ENCODE data around the gene PLVAP. TPM values are rescaled to one million over a fixed set of nuclear protein-coding genes. Genes with fewer than 3 reads are reported as not detected.

Gene PLVAP
- total RNA-seq, 4 donors from 2014 or later: 41.4 to 110 (median 67.9) TPM

DNA sequence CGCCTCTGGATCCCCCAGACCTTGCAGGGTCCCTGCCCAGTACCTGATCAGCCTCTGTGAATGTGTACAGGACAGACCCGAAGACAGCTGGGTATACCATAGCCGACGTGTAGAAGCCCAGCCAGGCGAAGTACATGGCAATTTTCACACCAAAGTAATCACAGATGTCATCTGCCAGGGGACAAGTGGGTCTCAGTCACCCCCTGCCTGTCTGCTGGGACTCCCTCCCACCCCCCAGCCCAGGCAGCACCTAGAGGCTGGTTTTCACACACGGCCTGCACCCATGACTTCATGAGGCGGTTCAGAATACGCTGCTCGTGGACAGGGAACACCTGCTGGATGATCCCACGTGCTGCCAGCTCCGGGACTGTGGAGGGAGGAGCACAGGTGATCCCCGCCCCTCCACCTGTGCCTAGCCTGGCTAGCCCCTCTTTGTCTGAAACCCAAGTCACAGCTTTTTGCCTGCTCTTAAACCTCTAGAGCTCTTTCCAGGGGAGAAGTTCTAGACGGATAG lies 46.0 kb downstream of the PLVAP start:
- H3K4me3 ChIP-seq: no peak overlapping the region
- H3K27ac ChIP-seq: no peak overlapping the region
- ATAC-seq: no peak
- 93 to 100% methylated on average over 1 to 6 of the region's 13 CpGs for WGBS, 2 donors (ENCODE audit: low coverage in 1 of 2)
- no peak for TF ChIP-seq EP300 (IDR thresholded peaks at IDR 0.05)
- TF ChIP-seq, protein P1, sequence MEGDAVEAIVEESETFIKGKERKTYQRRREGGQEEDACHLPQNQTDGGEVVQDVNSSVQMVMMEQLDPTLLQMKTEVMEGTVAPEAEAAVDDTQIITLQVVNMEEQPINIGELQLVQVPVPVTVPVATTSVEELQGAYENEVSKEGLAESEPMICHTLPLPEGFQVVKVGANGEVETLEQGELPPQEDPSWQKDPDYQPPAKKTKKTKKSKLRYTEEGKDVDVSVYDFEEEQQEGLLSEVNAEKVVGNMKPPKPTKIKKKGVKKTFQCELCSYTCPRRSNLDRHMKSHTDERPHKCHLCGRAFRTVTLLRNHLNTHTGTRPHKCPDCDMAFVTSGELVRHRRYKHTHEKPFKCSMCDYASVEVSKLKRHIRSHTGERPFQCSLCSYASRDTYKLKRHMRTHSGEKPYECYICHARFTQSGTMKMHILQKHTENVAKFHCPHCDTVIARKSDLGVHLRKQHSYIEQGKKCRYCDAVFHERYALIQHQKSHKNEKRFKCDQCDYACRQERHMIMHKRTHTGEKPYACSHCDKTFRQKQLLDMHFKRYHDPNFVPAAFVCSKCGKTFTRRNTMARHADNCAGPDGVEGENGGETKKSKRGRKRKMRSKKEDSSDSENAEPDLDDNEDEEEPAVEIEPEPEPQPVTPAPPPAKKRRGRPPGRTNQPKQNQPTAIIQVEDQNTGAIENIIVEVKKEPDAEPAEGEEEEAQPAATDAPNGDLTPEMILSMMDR (IDR thresholded peaks at IDR 0.05): no peak
- no peak for TF ChIP-seq POLR2A (IDR thresholded peaks at IDR 0.05)
- no peak for TF ChIP-seq POLR2AphosphoS5 (IDR thresholded peaks at IDR 0.05)
- no peaks in the 10 kb centered on the region for H3K9me3 ChIP-seq
- H3K36me3 ChIP-seq: peaks cover 0 to 22% of the 10 kb centered on the region in 2 donors
- peaks cover 30% of the 10 kb centered on the region for H3K27me3 ChIP-seq
- peaks cover 0 to 65% (median 24%) of the 10 kb centered on the region in 3 donors for H3K4me1 ChIP-seq

DNA sequence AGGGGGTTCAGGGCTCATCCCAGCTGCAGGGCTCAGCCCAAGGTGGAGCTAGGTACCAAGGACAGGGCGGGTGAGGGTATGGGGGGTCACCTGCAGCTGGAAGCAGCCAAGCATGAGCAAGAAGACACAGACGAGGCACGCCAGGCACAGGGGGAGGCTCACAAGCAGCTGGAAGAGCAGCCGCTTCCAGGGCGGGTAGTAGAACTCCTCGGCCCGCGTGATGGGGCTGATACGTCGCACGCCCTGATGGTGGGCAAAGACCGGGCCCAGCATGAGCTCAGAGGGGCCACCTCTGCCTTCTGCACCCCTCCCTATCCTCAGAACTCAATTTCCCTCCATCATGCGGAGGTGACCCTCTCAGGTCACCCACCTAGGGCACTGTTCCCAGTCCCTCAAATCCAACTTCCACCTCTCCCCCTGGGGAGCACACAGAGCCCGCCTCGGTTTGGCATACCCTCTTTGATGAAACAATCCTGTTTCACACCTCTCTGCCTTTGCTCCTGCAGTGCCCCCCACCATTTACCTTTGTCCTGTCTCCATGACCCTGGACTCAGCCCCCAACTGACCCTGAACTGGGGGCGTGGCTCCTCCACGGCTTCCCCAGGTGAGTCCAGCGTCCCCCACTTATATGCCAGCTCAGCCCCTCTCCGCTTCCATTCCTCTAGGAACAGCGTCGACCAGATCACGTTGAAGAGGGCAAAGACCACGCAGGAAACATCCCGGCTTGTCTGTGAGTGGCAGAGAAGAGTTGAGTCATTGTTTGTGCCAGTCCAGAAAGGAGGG lies 46.7 kb downstream of the PLVAP start:
- TF ChIP-seq POLR2AphosphoS5 (IDR thresholded peaks at IDR 0.05) (no peak), EP300 (IDR thresholded peaks at IDR 0.05) (no peak), POLR2A (IDR thresholded peaks at IDR 0.05) (no peak)
- TF ChIP-seq, protein P1 (IDR thresholded peaks at IDR 0.05): no peak
- Histone ChIP-seq H3K27ac (no peak overlapping the region), H3K4me3 (no peak overlapping the region), H3K27me3 (peaks cover 30% of the 10 kb centered on the region), H3K4me1 (peaks cover 0 to 59% (median 23%) of the 10 kb centered on the region in 3 donors), H3K36me3 (peaks cover 0 to 22% of the 10 kb centered on the region in 2 donors), H3K9me3 (no peaks in the 10 kb centered on the region)
- no peak for ATAC-seq
- 92% methylated on average over 16 of the region's 24 CpGs; no CpG with 5 or more reads in 1 of the 2 donors for WGBS, 2 donors (ENCODE audit: low coverage in 1 of 2)

DNA sequence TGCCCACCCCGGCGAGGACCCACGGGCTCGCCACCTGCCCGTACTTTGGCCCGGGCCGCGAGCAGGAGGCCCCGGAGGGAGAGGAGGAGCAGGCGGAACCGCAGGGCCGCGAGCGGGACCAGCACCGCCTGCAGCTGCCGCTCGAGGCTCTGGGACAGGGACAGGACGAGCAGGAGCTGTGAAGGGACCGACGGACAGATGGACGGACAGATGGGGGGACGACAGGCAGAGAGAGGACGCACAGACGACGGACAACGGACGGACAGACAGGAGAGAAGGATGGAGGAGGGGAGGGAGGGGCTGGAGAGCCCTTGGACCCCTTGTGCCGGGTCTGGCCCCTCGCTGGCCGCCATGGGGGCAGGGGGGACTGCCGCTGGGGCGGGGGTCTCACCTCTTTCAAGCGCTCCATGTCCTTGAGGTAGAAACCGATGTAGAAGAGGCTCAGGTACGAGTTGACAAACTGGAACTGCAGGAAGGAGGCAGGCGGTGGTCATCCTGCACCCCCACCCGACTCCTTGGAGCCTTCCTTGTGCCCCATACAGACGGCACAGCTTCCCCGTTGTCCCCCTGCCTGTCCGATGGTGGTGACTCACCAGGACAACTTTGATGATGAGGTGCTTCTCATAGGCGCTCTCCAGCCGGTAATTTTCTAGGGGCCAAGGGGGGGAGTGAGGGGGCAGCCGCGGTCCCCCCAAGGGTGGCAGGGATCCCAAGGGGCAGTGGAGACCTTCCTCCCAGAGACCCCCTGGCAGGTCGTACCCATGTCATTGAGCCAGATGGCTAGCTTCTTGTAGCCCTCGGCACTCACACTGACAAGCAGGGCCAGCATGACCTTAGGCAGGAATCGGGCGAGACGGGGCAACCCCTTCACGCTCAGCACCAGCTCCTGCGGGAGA lies 47.5 kb downstream of the PLVAP start:
- Histone ChIP-seq H3K4me1 (peaks cover 0 to 61% (median 17%) of the 10 kb centered on the region in 3 donors), H3K36me3 (peaks cover 0 to 29% of the 10 kb centered on the region in 2 donors), H3K9me3 (no peaks in the 10 kb centered on the region), H3K4me3 (no peak overlapping the region), H3K27ac (no peak overlapping the region), H3K27me3 (peaks cover 30% of the 10 kb centered on the region)
- TF ChIP-seq POLR2AphosphoS5 (IDR thresholded peaks at IDR 0.05): no peak
- no peak for TF ChIP-seq POLR2A (IDR thresholded peaks at IDR 0.05)
- TF ChIP-seq EP300 (IDR thresholded peaks at IDR 0.05): no peak
- TF ChIP-seq, protein P1 (IDR thresholded peaks at IDR 0.05): no peak
- no peak for ATAC-seq
- 71% methylated on average over 4 of the region's 51 CpGs; no CpG with 5 or more reads in 1 of the 2 donors for WGBS, 2 donors (ENCODE audit: low coverage in 1 of 2)

DNA sequence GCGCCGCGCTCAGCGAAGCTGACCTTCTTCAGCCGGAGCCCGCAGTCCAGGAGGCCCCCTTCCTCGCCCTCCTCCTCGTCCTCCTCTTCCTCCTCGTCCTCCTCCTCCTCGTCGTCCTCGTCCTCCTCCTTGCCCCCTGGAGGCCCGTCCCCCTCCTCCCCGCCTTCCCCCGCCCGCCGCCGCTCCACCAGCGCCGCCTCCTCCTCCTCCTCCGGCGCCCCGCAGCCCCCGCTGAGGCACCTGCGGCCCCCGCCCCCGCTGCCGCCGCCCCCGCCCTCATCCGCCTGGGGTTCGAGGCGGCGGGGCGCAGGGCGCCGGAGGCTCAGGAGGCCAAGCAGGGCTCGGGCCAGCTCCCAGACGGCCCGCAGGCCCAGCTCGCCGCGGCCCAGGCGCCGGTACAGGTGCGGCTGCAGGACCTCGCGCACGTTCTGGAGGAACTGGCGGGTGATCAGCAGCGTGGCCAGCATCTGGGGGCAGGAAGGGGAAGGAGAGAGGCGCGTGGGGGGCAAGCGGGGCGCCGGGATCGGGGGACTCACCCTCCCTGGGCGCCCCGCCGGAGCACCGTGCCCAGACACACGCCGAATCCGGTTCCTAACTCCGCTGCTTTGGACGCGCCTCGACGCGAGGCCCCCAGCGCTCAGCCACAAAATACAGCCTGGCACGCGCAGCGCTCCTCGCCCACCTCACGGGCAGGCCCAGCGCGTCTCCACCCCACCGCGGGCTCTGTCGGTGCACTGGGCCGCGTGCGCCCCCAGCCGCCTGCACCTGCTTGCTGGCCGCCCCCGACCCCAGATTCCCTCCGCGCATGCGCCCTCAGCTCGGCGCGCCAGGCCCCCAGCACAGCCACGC lies 48.4 kb downstream of the PLVAP start:
- H3K27me3 ChIP-seq: peaks cover 30% of the 10 kb centered on the region
- no CpG with 5 or more reads among the region's 94 CpGs for WGBS, 2 donors (ENCODE audit: low coverage in 1 of 2)
- TF ChIP-seq POLR2A (IDR thresholded peaks at IDR 0.05): no peak
- TF ChIP-seq, protein P1 (IDR thresholded peaks at IDR 0.05): no peak
- TF ChIP-seq POLR2AphosphoS5 (IDR thresholded peaks at IDR 0.05): no peak
- no peak for TF ChIP-seq EP300 (IDR thresholded peaks at IDR 0.05)
- peaks cover 0 to 33% of the 10 kb centered on the region in 2 donors for H3K36me3 ChIP-seq
- peaks cover 0 to 59% (median 11%) of the 10 kb centered on the region in 3 donors for H3K4me1 ChIP-seq
- peak overlapping the region; percentile 3 to 46 for H3K4me3 ChIP-seq
- peak overlapping the region in 2 of 4 donors; percentile 12 to 27 for H3K27ac ChIP-seq
- no peaks in the 10 kb centered on the region for H3K9me3 ChIP-seq
- ATAC-seq: no peak

All from gastroesophageal sphincter (tissue), 4 donors.